ENCODE results near the gene KRT38. TPM values are rescaled to one million over a fixed set of nuclear protein-coding genes. Genes with fewer than 3 reads are reported as not detected.
"Not testable (repeated sequence)": the region's sequence is repeated elsewhere in the genome, so short reads cannot be mapped to it uniquely, and the experiment has no call there.

The KRT38 gene
- total RNA-seq, 1 donor = under 0.01 TPM

GRCh38 chr17:41429667-41430066 lies 11.1 kb downstream of the KRT38 start:
- H3K79me2 ChIP-seq (ENCODE audit: insufficient read depth, low read length) = no peaks in the 10 kb centered on the region
- H3K4me2 ChIP-seq (ENCODE audit: insufficient read depth, low read length) = no peak overlapping the region
- peaks cover 3% of the 10 kb centered on the region for H3K4me1 ChIP-seq (ENCODE audit: insufficient read depth, low read length)
- no peaks in the 10 kb centered on the region for H3K9me3 ChIP-seq (ENCODE audit: low read depth, low read length)
- no peaks in the 10 kb centered on the region for H4K20me1 ChIP-seq (ENCODE audit: insufficient read depth, low read length)
- TF ChIP-seq CTCF (IDR thresholded peaks at IDR 0.05; ENCODE audit: extremely low read depth, low read depth, low read length) = no peak
- H3K27ac ChIP-seq (ENCODE audit: low read depth, low read length) = no peak overlapping the region
- H3K27me3 ChIP-seq (ENCODE audit: insufficient read depth, low read length) = no peaks in the 10 kb centered on the region
- H3K36me3 ChIP-seq (ENCODE audit: insufficient read depth, low read length) = no peaks in the 10 kb centered on the region
- H3K4me3 ChIP-seq (ENCODE audit: insufficient read depth, low read length) = no peak overlapping the region
- DNase-seq (ENCODE audit: insufficient read length, low spot score, missing footprints) = peak; percentile 61
- H2AFZ ChIP-seq (ENCODE audit: low read length) = no peak overlapping the region

GRCh38 chr17:41428591-41429291 lies 12.0 kb downstream of the KRT38 start:
- DNase-seq (ENCODE audit: insufficient read length, low spot score, missing footprints) = peak; percentile 84
- no peak for TF ChIP-seq CTCF (IDR thresholded peaks at IDR 0.05; ENCODE audit: extremely low read depth, low read depth, low read length)
- H3K27ac ChIP-seq (ENCODE audit: low read depth, low read length) = no peak overlapping the region
- H3K9me3 ChIP-seq (ENCODE audit: low read depth, low read length) = no peaks in the 10 kb centered on the region
- H3K36me3 ChIP-seq (ENCODE audit: insufficient read depth, low read length) = no peaks in the 10 kb centered on the region
- no peaks in the 10 kb centered on the region for H3K79me2 ChIP-seq (ENCODE audit: insufficient read depth, low read length)
- no peak overlapping the region for H2AFZ ChIP-seq (ENCODE audit: low read length)
- no peaks in the 10 kb centered on the region for H3K27me3 ChIP-seq (ENCODE audit: insufficient read depth, low read length)
- no peak overlapping the region for H3K4me3 ChIP-seq (ENCODE audit: insufficient read depth, low read length)
- H3K4me1 ChIP-seq (ENCODE audit: insufficient read depth, low read length) = peaks cover 3% of the 10 kb centered on the region
- H4K20me1 ChIP-seq (ENCODE audit: insufficient read depth, low read length) = no peaks in the 10 kb centered on the region
- no peak overlapping the region for H3K4me2 ChIP-seq (ENCODE audit: insufficient read depth, low read length)

- Histone ChIP-seq H3K9me3 (ENCODE audit: low read depth, low read length) (no peaks in the 10 kb centered on the region), H3K4me3 (ENCODE audit: insufficient read depth, low read length) (no peak within 1 kb of the TSS), H3K4me1 (ENCODE audit: insufficient read depth, low read length) (peaks cover 19% of the 10 kb centered on the region), H2AFZ (ENCODE audit: low read length) (no peak within 1 kb of the TSS), H3K4me2 (ENCODE audit: insufficient read depth, low read length) (no peak within 1 kb of the TSS), H3K36me3 (ENCODE audit: insufficient read depth, low read length) (no peaks in the 10 kb centered on the region), H3K27ac (ENCODE audit: low read depth, low read length) (no peak within 1 kb of the TSS), H3K79me2 (ENCODE audit: insufficient read depth, low read length) (no peaks in the 10 kb centered on the region), H4K20me1 (ENCODE audit: insufficient read depth, low read length) (no peaks in the 10 kb centered on the region), H3K27me3 (ENCODE audit: insufficient read depth, low read length) (no peaks in the 10 kb centered on the region)
- TF ChIP-seq CTCF (IDR thresholded peaks at IDR 0.05; ENCODE audit: extremely low read depth, low read depth, low read length) = no peak
- no peak for DNase-seq (ENCODE audit: insufficient read length, low spot score, missing footprints)
Observed at GRCh38 chr17:41424111-41424635, 16.6 kb downstream of the KRT38 start, which contains the start of gene KRT37. TSS of gene KRT37 (minus strand) at chr17:41424585. CDS start at chr17:41424523, 62 bp downstream.

- not testable (repeated sequence) for H3K4me2 ChIP-seq (ENCODE audit: insufficient read depth, low read length); H3K27me3 ChIP-seq (ENCODE audit: insufficient read depth, low read length); H4K20me1 ChIP-seq (ENCODE audit: insufficient read depth, low read length); H3K79me2 ChIP-seq (ENCODE audit: insufficient read depth, low read length); H3K36me3 ChIP-seq (ENCODE audit: insufficient read depth, low read length); DNase-seq (ENCODE audit: insufficient read length, low spot score, missing footprints); H2AFZ ChIP-seq (ENCODE audit: low read length); H3K27ac ChIP-seq (ENCODE audit: low read depth, low read length); H3K9me3 ChIP-seq (ENCODE audit: low read depth, low read length); H3K4me3 ChIP-seq (ENCODE audit: insufficient read depth, low read length)
- H3K4me1 ChIP-seq (ENCODE audit: insufficient read depth, low read length) = peaks cover 16% of the 10 kb centered on the region
Observed at GRCh38 chr17:41422586-41422985, 18.2 kb downstream of the KRT38 start.
